Cardiac atrium fibroblast (primary cell): ENCODE data around the gene ZNF793. TPM values are rescaled to one million over a fixed set of nuclear protein-coding genes. Genes with fewer than 3 reads are reported as not detected.

Experiments used
- total RNA-seq: library from RNA; depleted of rRNA; stranded (reverse); fragments of >200 nt; gene quantifications from 2 replicates; pipeline ENCODE4 v1.2.3, GENCODE V29; 2015

ZNF793 gene
- total RNA-seq = 1.6 and 2.3 TPM in 2 replicates

DNA sequence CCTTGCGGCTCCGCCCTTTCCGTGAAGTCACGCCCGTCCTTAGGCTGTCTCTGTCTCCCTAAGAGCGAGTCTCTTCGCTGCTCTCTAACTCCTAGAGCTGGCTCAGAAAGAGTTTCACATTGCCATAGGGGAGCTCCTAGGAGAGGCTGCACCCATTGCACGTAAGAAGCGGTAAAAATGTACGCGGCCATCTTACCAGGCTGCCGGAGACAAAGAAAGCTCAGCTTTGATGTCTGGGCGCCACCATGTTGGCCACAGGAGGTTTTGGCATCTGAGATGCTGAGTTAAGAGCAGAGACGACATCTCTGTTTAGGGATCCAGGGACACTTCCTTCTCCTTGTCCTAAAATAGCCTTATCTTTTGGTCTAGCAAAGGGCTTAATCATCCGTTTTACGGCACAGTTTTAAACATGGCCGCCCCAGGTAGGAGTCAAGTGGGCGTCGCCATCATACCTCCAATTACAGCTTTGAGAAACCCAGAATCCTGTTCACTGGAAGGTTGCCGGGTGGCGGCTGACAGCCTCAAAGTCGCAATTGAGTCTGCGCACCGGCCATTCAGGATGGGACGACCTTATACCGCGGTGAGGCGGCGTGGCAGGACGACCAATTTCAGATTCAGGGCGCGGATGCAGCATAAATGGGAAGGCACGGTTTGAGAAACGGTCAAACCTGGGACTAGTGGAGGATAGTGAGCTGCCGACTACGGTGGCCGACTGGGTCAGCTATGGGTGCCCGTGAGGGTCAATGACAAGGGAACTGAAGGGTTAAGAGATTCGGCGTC lies at the start of gene ZNF793:
Gene ZNF793 (plus strand): TSS at position 553 of the 780 bp plus-strand sequence. CDS start 16,501 bp downstream, outside the sequence.

DNA sequence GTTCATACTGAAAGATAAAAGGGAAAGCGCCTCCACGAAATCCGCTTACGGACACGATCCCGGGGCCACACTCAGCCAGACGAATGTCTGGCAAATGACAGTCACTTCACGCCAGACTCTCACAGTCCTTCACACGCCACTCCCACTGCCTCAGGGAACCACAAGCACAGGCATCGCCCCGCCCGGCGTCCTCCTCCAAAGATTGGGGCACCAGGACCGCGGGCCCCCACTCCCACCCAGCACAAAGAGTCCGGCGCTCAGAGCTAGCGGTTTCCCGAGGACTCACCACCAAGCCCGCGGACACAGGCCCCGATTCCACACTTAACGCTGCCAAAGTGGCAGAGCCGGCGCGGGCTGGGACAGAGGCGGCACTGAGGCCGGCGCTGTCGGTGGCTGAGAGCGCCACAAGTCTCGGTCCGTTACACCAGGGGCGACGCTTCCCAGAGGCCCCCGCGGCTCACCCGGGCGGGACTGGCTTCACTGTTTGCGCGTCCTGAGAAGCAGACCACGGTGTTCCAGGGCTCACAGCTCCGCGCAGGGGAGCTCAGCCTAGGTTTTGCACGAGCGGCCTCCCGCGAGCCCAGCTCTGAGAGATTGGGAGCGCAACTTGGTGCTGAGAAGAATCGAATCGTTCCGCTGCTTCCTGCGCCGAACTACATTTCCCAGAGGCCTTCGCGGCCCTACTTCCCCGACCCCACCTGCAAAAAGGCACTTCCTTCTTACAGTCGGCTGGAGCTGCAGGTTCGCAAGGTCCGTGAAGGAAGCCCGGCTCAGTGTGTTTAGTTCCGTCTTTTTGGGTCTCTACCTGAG lies 39.7 kb upstream of the ZNF793 start, which contains the start of gene ZNF569:
Gene ZNF569 (minus strand): TSS at position 647 of the 810 bp plus-strand sequence. CDS start 22,523 bp downstream, outside the sequence.

DNA sequence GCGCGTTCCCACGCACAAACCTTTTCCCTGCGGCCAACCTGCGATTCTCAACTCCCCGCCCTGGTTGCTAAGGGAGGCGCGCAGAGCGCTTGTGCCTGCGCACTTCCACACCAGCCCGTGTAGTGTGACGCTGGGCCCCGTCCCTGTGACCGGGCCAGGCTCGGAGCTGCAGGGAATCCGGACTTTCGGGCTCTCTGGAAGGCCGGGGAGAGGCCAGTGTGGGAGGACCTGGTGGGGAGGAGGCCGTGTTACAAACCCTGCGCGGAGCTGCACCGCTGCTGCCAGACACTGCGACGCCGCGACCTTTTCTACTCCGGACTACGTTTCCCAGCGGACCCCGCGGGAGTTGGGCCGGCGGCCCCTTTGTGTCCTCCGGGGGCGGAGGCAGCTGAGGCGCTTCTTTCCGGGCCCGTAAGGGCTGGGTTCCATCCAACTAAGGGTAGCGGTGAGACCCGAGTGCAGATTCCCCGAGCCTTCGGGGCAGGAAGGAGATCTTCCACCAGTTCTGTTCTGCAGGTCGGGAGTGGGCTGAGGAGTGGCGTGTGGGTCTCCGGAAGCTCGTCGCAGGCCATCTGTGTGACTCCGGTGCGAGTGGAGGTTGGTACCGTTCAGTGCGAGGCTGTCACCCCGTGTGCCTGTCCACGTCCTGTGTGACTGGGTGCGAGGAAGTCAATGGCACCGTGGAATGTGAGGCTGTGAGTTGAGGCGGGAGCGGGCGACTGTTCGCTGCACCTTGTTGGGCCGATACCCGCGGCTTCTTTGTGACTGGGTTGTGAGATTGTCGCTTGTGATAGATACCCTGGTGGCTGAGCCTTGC lies 37.6 kb upstream of the ZNF793 start, which contains the start of gene ZNF570:
Gene ZNF570 (plus strand): TSS at position 396 of the 817 bp plus-strand sequence. CDS start 999 bp downstream, outside the sequence.

Other genes with a start within 250 kb of the ZNF793 start
- gene ZNF527, start 135.8 kb upstream of the ZNF793 start, total RNA-seq = 3.4 and 4.3 TPM in 2 replicates
- gene ZNF569, start 39.5 kb upstream of the ZNF793 start, total RNA-seq = 2.8 and 3.1 TPM in 2 replicates
- 2.2 and 7.5 TPM in 2 replicates for gene ZNF570, start 37.6 kb upstream of the ZNF793 start, total RNA-seq
- gene ZNF571, start 87.9 kb downstream of the ZNF793 start, total RNA-seq = 0.97 and 1.6 TPM in 2 replicates
- 0.16 and 0.18 TPM in 2 replicates for gene ZNF540, start 87.9 kb downstream of the ZNF793 start, total RNA-seq
- 5.2 and 9.0 TPM in 2 replicates for gene ZFP30, start 148.5 kb downstream of the ZNF793 start, total RNA-seq
- gene ZNF607, start 212.8 kb downstream of the ZNF793 start, total RNA-seq = 2.0 and 2.9 TPM in 2 replicates